B cell (primary cell): Measurements from ENCODE around the gene CENPP. TPM values are rescaled to one million over a fixed set of nuclear protein-coding genes. Genes with fewer than 3 reads are reported as not detected.

Source experiments
- ATAC-seq: fragments of 200-7000 bp; cut with Tn5 transposase; one replicate; pipeline ENCODE4 v1.10.0; 2021; ENCODE audit warnings: low read depth, mild to moderate bottlenecking, moderate number of reproducible peaks, moderate library complexity
- CTCF ChIA-PET: fragments of 350-600 bp; sonication (Branson Sonifier 250); formaldehyde crosslinking; loops from one replicate; lab custom pipeline; 2021; ENCODE audit warnings: antibody characterized with exemption, inconsistent platforms; lab: Charles Lee
- POLR2A ChIA-PET: fragments of 350-600 bp; sonication (Branson Sonifier 250); formaldehyde crosslinking; loops from one replicate; lab custom pipeline; 2021; ENCODE audit warnings: antibody characterized with exemption; lab: Charles Lee
- DNase-seq: peaks from one replicate; pipeline ENCODE4 v3.0.0; 2013
- H2AFZ ChIP-seq: 2 replicates; pipeline ENCODE4 v1.6.1; 2012; ENCODE audit warnings: mild to moderate bottlenecking, low read depth, low read length; ENCODE audit not compliant: insufficient read depth, poor library complexity, severe bottlenecking
- H3K27ac ChIP-seq, 2 donors: 1 replicate in 1 of 2; 2 replicates in 1 of 2; pipeline ENCODE4 v1.5.1; 2012 to 2013; ENCODE audit warnings: low read length in 2 of 2, mild to moderate bottlenecking in 2 of 2, moderate library complexity in 1 of 2
- H3K27me3 ChIP-seq, 4 experiments: fragments of 200-600 bp in 1 of 4; sonication (generic) in 1 of 4; replicated peaks in 1 of 4; 1 replicate in 2 of 4; 2 replicates in 2 of 4; pipeline versions ENCODE4 v1.6.1 to v1.7.0; 2013 to 2016; ENCODE audit warnings: low read length in 3 of 4, mild to moderate bottlenecking in 2 of 4, mixed read lengths in 1 of 4, moderate library complexity in 1 of 4; ENCODE audit not compliant: insufficient read depth in 4 of 4, control insufficient read depth in 3 of 4; ENCODE audit errors: control extremely low read depth in 1 of 4
- H3K36me3 ChIP-seq, 2 experiments: replicated peaks in 1 of 2; 1 replicate in 1 of 2; 2 replicates in 1 of 2; pipeline versions ENCODE4 v1.6.1 to v1.7.1; 2013; ENCODE audit warnings: low read length in 1 of 2; ENCODE audit not compliant: insufficient read depth in 2 of 2, control insufficient read depth in 1 of 2; ENCODE audit errors: control extremely low read depth in 1 of 2, extremely low read depth in 1 of 2
- H3K4me1 ChIP-seq, 2 donors: fragments of 200-600 bp in 1 of 2; sonication (generic) in 1 of 2; 1 replicate in 1 of 2; 2 replicates in 1 of 2; pipeline versions ENCODE4 v1.5.1 to v1.6.1; 2013 to 2017; ENCODE audit warnings: low read length in 2 of 2; ENCODE audit not compliant: control insufficient read depth in 2 of 2, insufficient read depth in 2 of 2
- H3K4me2 ChIP-seq: replicated peaks from 2 replicates; pipeline ENCODE3; 2012; ENCODE audit warnings: mild to moderate bottlenecking, low read depth, low read length; ENCODE audit not compliant: poor library complexity, severe bottlenecking
- H3K4me3 ChIP-seq, 5 experiments: fragments of 200-600 bp in 1 of 5; sonication (generic) in 1 of 5; 1 replicate in 3 of 5; 2 replicates in 2 of 5; pipeline versions ENCODE4 v1.5.1 to v1.7.0; 2011 to 2016; ENCODE audit warnings: low read length in 4 of 5, mild to moderate bottlenecking in 4 of 5, low read depth in 2 of 5, control low read depth in 1 of 5, moderate library complexity in 1 of 5; ENCODE audit not compliant: insufficient read depth in 1 of 5; ENCODE audit errors: control extremely low read depth in 1 of 5, extremely low read depth in 1 of 5
- H3K79me2 ChIP-seq: fragments of 200-600 bp; sonication (generic); one replicate; pipeline ENCODE4 v1.6.0; 2016; ENCODE audit warnings: low read length; ENCODE audit not compliant: control insufficient read depth, insufficient read depth
- H3K9ac ChIP-seq: fragments of 200-600 bp; sonication (generic); 2 replicates; pipeline ENCODE4 v1.6.1; 2017; ENCODE audit warnings: mild to moderate bottlenecking, low read length, moderate library complexity
- H3K9me3 ChIP-seq, 3 donors: one replicate each; pipeline versions ENCODE4 v1.6.1 to v1.7.1; 2013; ENCODE audit warnings: low read length in 2 of 3; ENCODE audit not compliant: control insufficient read depth in 2 of 3, insufficient read depth in 1 of 3; ENCODE audit errors: control extremely low read depth in 1 of 3
- H4K20me1 ChIP-seq: 2 replicates; pipeline ENCODE4 v1.6.0; 2012; ENCODE audit warnings: mild to moderate bottlenecking, low read length; ENCODE audit not compliant: insufficient read depth, control insufficient read depth, poor library complexity, severe bottlenecking
- H3K27ac Mint-ChIP-seq: one replicate; pipeline ENCODE4 v1.8.0; 2021; ENCODE audit warnings: mixed read lengths
- H3K27me3 Mint-ChIP-seq: one replicate; pipeline ENCODE4 v1.8.0; 2021; ENCODE audit warnings: mixed read lengths
- H3K4me1 Mint-ChIP-seq: one replicate; pipeline ENCODE4 v1.8.0; 2021; ENCODE audit warnings: mixed read lengths
- H3K4me3 Mint-ChIP-seq: one replicate; pipeline ENCODE4 v1.8.0; 2021; ENCODE audit warnings: mixed read lengths
- H3K9me3 Mint-ChIP-seq: one replicate; pipeline ENCODE4 v1.8.0; 2022; ENCODE audit warnings: mixed read lengths; ENCODE audit not compliant: insufficient read depth
- CTCF ChIP-seq: fragments of 200-600 bp; IDR thresholded peaks from one replicate; pipeline ENCODE4 v1.8.0; 2022; ENCODE audit warnings: antibody characterized with exemption, mild to moderate bottlenecking
- EZH2 ChIP-seq: IDR thresholded peaks from 2 replicates; pipeline ENCODE4 v1.6.1; 2012; ENCODE audit warnings: borderline replicate concordance, low read depth, mild to moderate bottlenecking, moderate library complexity, low read length; ENCODE audit not compliant: insufficient read depth, poor library complexity, severe bottlenecking
- WGBS: methylation state at CpG from one replicate; pipeline ENCODE4 v1.1.5; 2013; ENCODE audit warnings: missing lambda C conversion rate; ENCODE audit not compliant: insufficient coverage; 5-methylcytosine and 5-hydroxymethylcytosine counted together
- intact Hi-C: fragments of 100-400 bp; cut with micrococcal nuclease; formaldehyde crosslinking; loops from one replicate; pipeline ENCODE4 v1.10.0; 2022
- polyA plus RNA-seq: library from polyadenylated mRNA; depleted of rRNA; stranded (reverse); fragments of >200 nt; gene quantifications from 2 replicates; pipeline ENCODE4 v1.2.3, GENCODE V29; 2012
- total RNA-seq, 2 donors: library from RNA; stranded (reverse); fragments of 120-200 nt in 1 of 2; gene quantifications; 1 replicate in 1 of 2; 2 replicates in 1 of 2; pipeline versions ENCODE4 v1.2.3 to v1.2.4, GENCODE V29; 2013 to 2022

CENPP gene
- total and polyA plus RNA-seq, 2 donors (not counting 1 experiment from before 2014, with no cell fraction given), result 1.4 to 6.2 TPM

- H3K4me3 Mint-ChIP-seq, result no peak overlapping the region
- POLR2A ChIA-PET, result no interaction called here
Observed at GRCh38 chr9:92463387-92463786, 137.6 kb downstream of the CENPP start.

GRCh38 chr9:92463984-92464383 lies 138.2 kb downstream of the CENPP start:
- H2AFZ ChIP-seq, result no peak overlapping the region
- H3K4me3 ChIP-seq, result no peak overlapping the region
- DNase-seq (no peak), ATAC-seq (no peak)
- ChIA-PET POLR2A (no interaction called here), CTCF (no interaction called here)
- Mint-ChIP-seq H3K4me1 (no peaks in the 10 kb centered on the region), H3K4me3 (no peak overlapping the region), H3K27me3 (no peaks in the 10 kb centered on the region), H3K27ac (no peak overlapping the region), H3K9me3 (no peaks in the 10 kb centered on the region)
- intact Hi-C loops, result no loop called here
- no peak for TF ChIP-seq EZH2
- no peak overlapping the region for H3K4me2 ChIP-seq
- H3K9me3 ChIP-seq, result no peaks in the 10 kb centered on the region
- H3K79me2 ChIP-seq, result no peaks in the 10 kb centered on the region
- WGBS, result 96% methylated on average over 3 of the region's 3 CpGs
- no peaks in the 10 kb centered on the region for H4K20me1 ChIP-seq
- no peak overlapping the region for H3K9ac ChIP-seq
- H3K27ac ChIP-seq, result no peak overlapping the region
- no peaks in the 10 kb centered on the region for H3K27me3 ChIP-seq
- no peaks in the 10 kb centered on the region for H3K4me1 ChIP-seq
- no peaks in the 10 kb centered on the region for H3K36me3 ChIP-seq

More at GRCh38 chr9:92463387-92463786, 137.6 kb downstream of the CENPP start:
- Histone ChIP-seq H3K36me3 (no peaks in the 10 kb centered on the region), H3K27me3 (no peaks in the 10 kb centered on the region), H2AFZ (no peak overlapping the region), H3K4me3 (no peak overlapping the region), H3K4me2 (no peak overlapping the region), H3K9me3 (no peaks in the 10 kb centered on the region), H3K4me1 (no peaks in the 10 kb centered on the region), H3K27ac (no peak overlapping the region), H3K9ac (no peak overlapping the region), H3K79me2 (no peaks in the 10 kb centered on the region), H4K20me1 (no peaks in the 10 kb centered on the region)
- TF ChIP-seq EZH2 (no peak), CTCF (no peak)
- Mint-ChIP-seq H3K4me1 (no peaks in the 10 kb centered on the region), H3K9me3 (no peaks in the 10 kb centered on the region), H3K27me3 (no peaks in the 10 kb centered on the region), H3K27ac (no peak overlapping the region)
- CTCF ChIA-PET, result no interaction called here
- intact Hi-C loops, result no loop called here
- no peak for DNase-seq
- ATAC-seq, result no peak
